ENCODE data around the gene PPP2R5D. TPM values are rescaled to one million over a fixed set of nuclear protein-coding genes. Genes with fewer than 3 reads are reported as not detected.

PPP2R5D gene
- total RNA-seq, result 10 to 100 TPM in 1 of 2 donors, 1 to 10 TPM in 1; 8.2 to 13.5 TPM

GRCh38 chr6:42984001-42984923 lies at the start of gene PPP2R5D:
Gene PPP2R5D (plus strand): TSS chr6:42984570. CDS start chr6:42984678, 108 bp downstream.
- peaks cover 44% of the 10 kb centered on the region for H3K4me1 ChIP-seq
- H3K36me3 ChIP-seq (replicated peaks in 1 of 2; ENCODE audit: insufficient read depth in 1 of 2, low read depth in 2 of 2), result no peaks in the 10 kb centered on the region
- 0% methylated on average over 19 to 59 of the region's 59 CpGs for WGBS, 2 donors
- no peaks in the 10 kb centered on the region for H3K27me3 ChIP-seq
- TF ChIP-seq POLR2A (IDR thresholded peaks at IDR 0.05), result peak; percentile 80 to 95 (median 93)
- TF ChIP-seq CTCF (IDR thresholded peaks at IDR 0.05), result peak in 3 of 7 experiments; percentile 31 to 49 (median 44)
- peak within 1 kb of the TSS; percentile 60 to 70 for H3K4me3 ChIP-seq
- H3K9me3 ChIP-seq, result no peaks in the 10 kb centered on the region
- H3K27ac ChIP-seq, result peak within 1 kb of the TSS; percentile 44 to 88 (median 77)
- ATAC-seq (peak; percentile 97), DNase-seq (peak; percentile 98 to 99 (median 98))
- intact Hi-C loops (cut with DNase I), result no loop called here

- Histone ChIP-seq H3K4me1 (peaks cover 79% of the 10 kb centered on the region), H3K36me3 (replicated peaks in 1 of 2; ENCODE audit: insufficient read depth in 1 of 2, low read depth in 2 of 2) (peaks cover 0 to 14% of the 10 kb centered on the region in 2 donors), H3K27ac (no peak overlapping the region), H3K27me3 (no peaks in the 10 kb centered on the region), H3K9me3 (no peaks in the 10 kb centered on the region), H3K4me3 (no peak overlapping the region)
- no peak for TF ChIP-seq POLR2A (IDR thresholded peaks at IDR 0.05)
- TF ChIP-seq CTCF (IDR thresholded peaks at IDR 0.05), result no peak
- WGBS, 2 donors, result 82 to 91% methylated on average over 6 to 7 of the region's 7 CpGs
- DNase-seq (no peak), ATAC-seq (no peak)
- intact Hi-C loops (cut with DNase I), result no loop called here
Observed at GRCh38 chr6:42935322-42935721, 49.0 kb upstream of the PPP2R5D start.

- intact Hi-C loops (cut with DNase I), result no loop called here
- Histone ChIP-seq H3K27me3 (no peaks in the 10 kb centered on the region), H3K4me1 (peaks cover 79% of the 10 kb centered on the region), H3K9me3 (no peaks in the 10 kb centered on the region), H3K4me3 (no peak overlapping the region), H3K27ac (peak overlapping the region; percentile 92 to 98 (median 95)), H3K36me3 (replicated peaks in 1 of 2; ENCODE audit: insufficient read depth in 1 of 2, low read depth in 2 of 2) (peaks cover 0 to 14% of the 10 kb centered on the region in 2 donors)
- DNase-seq (no peak), ATAC-seq (no peak)
- 85 to 88% methylated on average over 11 of the region's 11 CpGs for WGBS, 2 donors
- TF ChIP-seq CTCF (IDR thresholded peaks at IDR 0.05) (no peak), POLR2A (IDR thresholded peaks at IDR 0.05) (no peak)
Observed at GRCh38 chr6:42936398-42936797, 48.0 kb upstream of the PPP2R5D start.

GRCh38 chr6:42937548-42938427 lies 46.6 kb upstream of the PPP2R5D start:
- peak overlapping the region; percentile 92 to 98 (median 95) for H3K27ac ChIP-seq
- intact Hi-C loops (cut with DNase I), result no loop called here
- H3K36me3 ChIP-seq (replicated peaks in 1 of 2; ENCODE audit: insufficient read depth in 1 of 2, low read depth in 2 of 2), result peaks cover 0 to 14% of the 10 kb centered on the region in 2 donors
- H3K27me3 ChIP-seq, result no peaks in the 10 kb centered on the region
- TF ChIP-seq POLR2A (IDR thresholded peaks at IDR 0.05), result peak in 1 of 3 donors; percentile 3
- no peak for TF ChIP-seq CTCF (IDR thresholded peaks at IDR 0.05)
- DNase-seq (peak; percentile 49 to 74 (median 58)), ATAC-seq (no peak)
- 70 to 77% methylated on average over 8 to 13 of the region's 13 CpGs for WGBS, 2 donors
- H3K4me1 ChIP-seq, result peaks cover 78% of the 10 kb centered on the region
- H3K9me3 ChIP-seq, result no peaks in the 10 kb centered on the region
- H3K4me3 ChIP-seq, result no peak overlapping the region

All from body of pancreas (tissue), 4 donors.